IMR-90 (cell line): Measurements from ENCODE around the gene SH3RF1. TPM values are rescaled to one million over a fixed set of nuclear protein-coding genes. Genes with fewer than 3 reads are reported as not detected.

Source experiments
- ATAC-seq: fragments of 200-7000 bp; cut with Tn5 transposase; 2 replicates; pipeline ENCODE4 v1.9.1; 2020; ENCODE audit warnings: low read depth, mild to moderate bottlenecking, moderate library complexity
- BruUV-seq: library from RNA; stranded (reverse); fragments of 400-500 nt; replicated peaks from 2 replicates; lab custom pipeline; 2021; lab: Mats Ljungman, UMichigan
- CTCF ChIA-PET: fragments of 300-600 bp; formaldehyde crosslinking; extraction: SDS; loops from one replicate; lab custom pipeline; 2021; ENCODE audit warnings: antibody characterized with exemption; lab: Yijun Ruan, JAX
- POLR2A ChIA-PET: fragments of 300-600 bp; sonication (Branson Sonifier 250); formaldehyde crosslinking; loops from one replicate; lab custom pipeline; 2022; ENCODE audit warnings: antibody characterized with exemption; ENCODE audit not compliant: unreplicated experiment; lab: Charles Lee
- DNase-seq: peaks from one replicate; pipeline ENCODE4 v3.0.0; 2013
- H2AFZ ChIP-seq: replicated peaks from 2 replicates; pipeline ENCODE3; 2013; ENCODE audit warnings: low read length, mild to moderate bottlenecking; ENCODE audit not compliant: poor library complexity
- H2AK5ac ChIP-seq: 2 replicates; pipeline ENCODE4 v1.6.1; 2013; ENCODE audit warnings: low read depth, low read length, inconsistent platforms
- H2AK9ac ChIP-seq: replicated peaks from 2 replicates; pipeline ENCODE3; 2013; ENCODE audit warnings: mild to moderate bottlenecking, low read depth, low read length, moderate library complexity; ENCODE audit not compliant: poor library complexity
- H2BK120ac ChIP-seq: 2 replicates; pipeline ENCODE4 v1.6.1; 2013; ENCODE audit warnings: low read depth, low read length, inconsistent platforms
- H2BK15ac ChIP-seq: 3 replicates; pipeline ENCODE4 v1.6.1; 2013; ENCODE audit warnings: low read depth, low read length, inconsistent platforms
- H2BK20ac ChIP-seq: 2 replicates; pipeline ENCODE4 v1.6.1; 2013; ENCODE audit warnings: low read depth, mild to moderate bottlenecking, inconsistent platforms, low read length, moderate library complexity
- H2BK5ac ChIP-seq: 2 replicates; pipeline ENCODE4 v1.6.1; 2013; ENCODE audit warnings: mild to moderate bottlenecking, low read depth, low read length, inconsistent platforms; ENCODE audit not compliant: poor library complexity, severe bottlenecking
- H3K14ac ChIP-seq: replicated peaks from 2 replicates; pipeline ENCODE4 v1.6.1; 2013; ENCODE audit warnings: low read depth, low read length, inconsistent platforms
- H3K18ac ChIP-seq: 2 replicates; pipeline ENCODE4 v1.6.1; 2013; ENCODE audit warnings: low read depth, low read length, control low read depth
- H3K23ac ChIP-seq: 2 replicates; pipeline ENCODE4 v1.6.1; 2013; ENCODE audit warnings: low read depth, low read length, inconsistent platforms
- H3K27ac ChIP-seq: 2 replicates; pipeline ENCODE4 v1.5.1; 2013; ENCODE audit warnings: mild to moderate bottlenecking, control low read depth, low read length; ENCODE audit not compliant: insufficient read depth
- H3K27me3 ChIP-seq: 2 replicates; pipeline ENCODE4 v1.6.1; 2013; ENCODE audit warnings: low read length; ENCODE audit not compliant: control insufficient read depth, insufficient read depth
- H3K36me3 ChIP-seq: 2 replicates; pipeline ENCODE4 v1.6.1; 2013; ENCODE audit warnings: low read length, mixed read lengths; ENCODE audit not compliant: control insufficient read depth, insufficient read depth
- H3K4ac ChIP-seq: 2 replicates; pipeline ENCODE4 v1.6.1; 2013; ENCODE audit warnings: low read depth, low read length, inconsistent platforms
- H3K4me1 ChIP-seq: 2 replicates; pipeline ENCODE4 v1.6.1; 2013; ENCODE audit warnings: low read length, mixed read lengths; ENCODE audit not compliant: control insufficient read depth, insufficient read depth
- H3K4me2 ChIP-seq: 2 replicates; pipeline ENCODE4 v1.6.1; 2013; ENCODE audit warnings: low read depth, mild to moderate bottlenecking, control low read depth, low read length, moderate library complexity
- H3K4me3 ChIP-seq: 2 replicates; pipeline ENCODE4 v1.5.1; 2013; ENCODE audit warnings: low read depth, mild to moderate bottlenecking, control low read depth, low read length, moderate library complexity; ENCODE audit not compliant: insufficient read depth
- H3K56ac ChIP-seq: 2 replicates; pipeline ENCODE4 v1.6.1; 2013; ENCODE audit warnings: low read length, inconsistent platforms; ENCODE audit not compliant: insufficient read depth; ENCODE audit errors: extremely low read depth
- H3K79me1 ChIP-seq, 2 experiments: 2 replicates each; pipeline ENCODE4 v1.6.1; 2013; ENCODE audit warnings: low read length in 2 of 2, inconsistent platforms in 1 of 2, low read depth in 1 of 2
- H3K9ac ChIP-seq: 2 replicates; pipeline ENCODE4 v1.6.1; 2013; ENCODE audit warnings: low read depth, low read length, control low read depth
- H3K9me1 ChIP-seq: 2 replicates; pipeline ENCODE4 v1.6.1; 2013; ENCODE audit warnings: low read length, inconsistent platforms; ENCODE audit not compliant: insufficient read depth
- H3K9me3 ChIP-seq: 2 replicates; pipeline ENCODE4 v1.6.1; 2013; ENCODE audit warnings: low read length; ENCODE audit not compliant: control insufficient read depth, insufficient read depth
- H4K20me1 ChIP-seq: 2 replicates; pipeline ENCODE4 v1.6.1; 2013; ENCODE audit warnings: low read length, inconsistent platforms; ENCODE audit not compliant: insufficient read depth
- H4K5ac ChIP-seq: 2 replicates; pipeline ENCODE4 v1.6.1; 2013; ENCODE audit warnings: mild to moderate bottlenecking, low read depth, low read length, control low read depth
- H4K8ac ChIP-seq, 2 experiments: 2 replicates each; pipeline ENCODE4 v1.6.1; 2013; ENCODE audit warnings: low read depth in 2 of 2, low read length in 2 of 2, control low read depth in 1 of 2, inconsistent platforms in 1 of 2
- H4K91ac ChIP-seq: 2 replicates; pipeline ENCODE4 v1.6.1; 2013; ENCODE audit warnings: low read depth, low read length, inconsistent platforms; ENCODE audit not compliant: insufficient read depth
- BHLHE40 ChIP-seq: fragments of 150-350 bp; IDR thresholded peaks from 2 replicates; pipeline ENCODE4 v1.6.1; 2016; ENCODE audit warnings: mild to moderate bottlenecking, low read depth, low read length
- CEBPB ChIP-seq: IDR thresholded peaks from 2 replicates; pipeline ENCODE4 v1.6.1; 2012; ENCODE audit warnings: low read depth, low read length, improper control_type of control experiment
- CHD1 ChIP-seq: IDR thresholded peaks from 2 replicates; pipeline ENCODE4 v1.6.1; 2012; ENCODE audit warnings: low read depth, low read length, improper control_type of control experiment
- FOS ChIP-seq: fragments of 150-350 bp; IDR thresholded peaks from 2 replicates; pipeline ENCODE4 v1.6.1; 2016; ENCODE audit warnings: low read depth, low read length
- MAZ ChIP-seq: IDR thresholded peaks from 2 replicates; pipeline ENCODE4 v1.6.1; 2012; ENCODE audit warnings: low read depth, mild to moderate bottlenecking, low read length, improper control_type of control experiment, moderate library complexity, borderline replicate concordance
- MXI1 ChIP-seq: IDR thresholded peaks from 2 replicates; pipeline ENCODE4 v1.6.1; 2012; ENCODE audit warnings: low read depth, mild to moderate bottlenecking, low read length, moderate library complexity, borderline replicate concordance
- NFE2L2 ChIP-seq: fragments of 150-350 bp; IDR thresholded peaks from 2 replicates; pipeline ENCODE4 v1.6.1; 2016; ENCODE audit warnings: low read depth, mild to moderate bottlenecking, low read length
- RAD21 ChIP-seq: IDR thresholded peaks from 2 replicates; pipeline ENCODE4 v1.6.1; 2012; ENCODE audit warnings: low read length, improper control_type of control experiment
- RCOR1 ChIP-seq: IDR thresholded peaks from 2 replicates; pipeline ENCODE4 v1.6.1; 2012; ENCODE audit warnings: mild to moderate bottlenecking, low read length, improper control_type of control experiment; ENCODE audit not compliant: insufficient replicate concordance
- RFX5 ChIP-seq: IDR thresholded peaks from 2 replicates; pipeline ENCODE4 v1.8.0; 2012; ENCODE audit warnings: low read depth, mild to moderate bottlenecking, low read length, moderate library complexity
- SMC3 ChIP-seq: fragments of 150-350 bp; IDR thresholded peaks from 2 replicates; pipeline ENCODE4 v1.6.1; 2016; ENCODE audit warnings: low read depth, mild to moderate bottlenecking, antibody characterized with exemption, low read length, moderate library complexity
- WGBS, 2 experiments: methylation state at CpG; one replicate each; pipeline versions ENCODE4 v1.1.5 to v1.1.7; 2013; ENCODE audit warnings: missing lambda C conversion rate in 2 of 2; ENCODE audit not compliant: insufficient read length in 1 of 2; ENCODE audit errors: extremely low coverage in 2 of 2; 5-methylcytosine and 5-hydroxymethylcytosine counted together
- dilution Hi-C: fragments of 300-500 bp; cut with HindIII; formaldehyde crosslinking; loops from one replicate; pipeline ENCODE4 v1.14.3; 2018; ENCODE audit warnings: low sequenced_read_pairs; ENCODE audit not compliant: unreplicated experiment
- in situ Hi-C: fragments of 300-500 bp; cut with MboI; formaldehyde crosslinking; loops from 3 replicates; pipeline ENCODE4 v1.14.3; 2019; ENCODE audit warnings: low sequenced_read_pairs, inconsistent platforms, mixed read lengths
- intact Hi-C: fragments of 100-400 bp; cut with micrococcal nuclease; formaldehyde crosslinking; loops from 2 replicates; pipeline ENCODE4 v1.10.0; 2022
- polyA plus RNA-seq, 3 experiments: library from polyadenylated mRNA; depleted of rRNA; stranded (reverse); fragments of >200 nt; gene quantifications; 2 replicates each; pipeline ENCODE4 v1.2.3, GENCODE V29; 2012; ENCODE audit warnings: low replicate concordance in 1 of 3
- total RNA-seq: library from RNA; depleted of rRNA; stranded (reverse); fragments of >200 nt; gene quantifications from 2 replicates; pipeline ENCODE4 v1.2.3, GENCODE V29; 2012
- TF ChIP-seq, protein P1 (sequence below): fragments of 150-350 bp; IDR thresholded peaks from 2 replicates; pipeline ENCODE4 v1.6.1; 2016; ENCODE audit warnings: low read depth, mild to moderate bottlenecking, low read length, moderate library complexity, borderline replicate concordance
- TF ChIP-seq, protein P2 (sequence below): conservative IDR thresholded peaks from 2 replicates; pipeline ENCODE4 v1.5.1; 2012; ENCODE audit warnings: mild to moderate bottlenecking, low read depth, low read length, improper control_type of control experiment
- TF ChIP-seq, protein P3 (sequence below): fragments of 150-350 bp; IDR thresholded peaks from 2 replicates; pipeline ENCODE4 v1.6.1; 2017; ENCODE audit warnings: mild to moderate bottlenecking, antibody characterized with exemption, low read length, low read depth

SH3RF1 gene
- total and polyA plus RNA-seq, 2 of the 4 experiments (the other 2 are of a cell fraction): 22.0 to 29.8 TPM

DNA sequence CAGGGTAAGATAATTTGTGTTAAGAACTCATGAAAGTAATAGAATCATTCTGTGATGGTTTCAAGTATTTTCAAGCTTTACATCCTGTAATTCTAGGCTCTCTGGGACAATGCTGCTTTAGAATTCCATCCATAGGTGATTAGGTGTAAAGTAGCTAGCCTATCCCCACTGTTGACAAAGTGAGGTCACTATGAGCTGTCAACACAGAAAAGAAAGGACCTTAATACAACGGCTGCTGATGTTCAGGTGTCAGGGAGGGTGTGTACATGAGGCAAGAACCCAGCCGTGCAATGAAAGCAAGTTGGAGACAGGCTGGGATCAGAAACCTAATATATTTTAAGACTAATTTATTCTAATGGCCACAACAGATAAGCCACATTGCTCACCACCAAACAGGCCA is 36.8 kb upstream of the SH3RF1 start:
- Histone ChIP-seq H3K18ac (no peak overlapping the region), H3K79me1 (no peaks in the 10 kb centered on the region; a peak in 1 of 4 replicates), H3K4me3 (no peak overlapping the region), H2AK9ac (no peak overlapping the region), H2BK5ac (no peak overlapping the region), H3K9ac (no peak overlapping the region), H3K14ac (no peak overlapping the region), H3K27ac (no peak overlapping the region), H4K5ac (no peak overlapping the region), H3K27me3 (no peaks in the 10 kb centered on the region), H3K56ac (no peak overlapping the region), H3K23ac (no peak overlapping the region), H4K91ac (no peak overlapping the region), H2BK120ac (no peak overlapping the region), H2AFZ (no peak overlapping the region), H3K9me1 (peaks cover 7% of the 10 kb centered on the region), H3K4me1 (0 out of 2 replicates have a peak, but pooled peaks cover 6% of the 10 kb centered on the region), H3K4me2 (no peak overlapping the region), H4K8ac (no peak overlapping the region), H2BK20ac (no peak overlapping the region), H3K4ac (no peak overlapping the region), H2BK15ac (no peak overlapping the region), H2AK5ac (no peak overlapping the region), H4K20me1 (no peaks in the 10 kb centered on the region), H3K36me3 (no peaks in the 10 kb centered on the region), H3K9me3 (no peaks in the 10 kb centered on the region)
- in situ Hi-C loops: no loop called here
- no peak for ATAC-seq
- DNase-seq: no peak
- dilution Hi-C loops: no loop called here
- TF ChIP-seq MAZ (no peak), RFX5 (no peak), CHD1 (no peak), SMC3 (no peak), NFE2L2 (no peak), FOS (no peak), RAD21 (no peak), MXI1 (no peak), BHLHE40 (no peak), RCOR1 (no peak), CEBPB (no peak)
- TF ChIP-seq, protein P1, sequence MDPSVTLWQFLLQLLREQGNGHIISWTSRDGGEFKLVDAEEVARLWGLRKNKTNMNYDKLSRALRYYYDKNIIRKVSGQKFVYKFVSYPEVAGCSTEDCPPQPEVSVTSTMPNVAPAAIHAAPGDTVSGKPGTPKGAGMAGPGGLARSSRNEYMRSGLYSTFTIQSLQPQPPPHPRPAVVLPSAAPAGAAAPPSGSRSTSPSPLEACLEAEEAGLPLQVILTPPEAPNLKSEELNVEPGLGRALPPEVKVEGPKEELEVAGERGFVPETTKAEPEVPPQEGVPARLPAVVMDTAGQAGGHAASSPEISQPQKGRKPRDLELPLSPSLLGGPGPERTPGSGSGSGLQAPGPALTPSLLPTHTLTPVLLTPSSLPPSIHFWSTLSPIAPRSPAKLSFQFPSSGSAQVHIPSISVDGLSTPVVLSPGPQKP: no peak
- TF ChIP-seq, protein P2, sequence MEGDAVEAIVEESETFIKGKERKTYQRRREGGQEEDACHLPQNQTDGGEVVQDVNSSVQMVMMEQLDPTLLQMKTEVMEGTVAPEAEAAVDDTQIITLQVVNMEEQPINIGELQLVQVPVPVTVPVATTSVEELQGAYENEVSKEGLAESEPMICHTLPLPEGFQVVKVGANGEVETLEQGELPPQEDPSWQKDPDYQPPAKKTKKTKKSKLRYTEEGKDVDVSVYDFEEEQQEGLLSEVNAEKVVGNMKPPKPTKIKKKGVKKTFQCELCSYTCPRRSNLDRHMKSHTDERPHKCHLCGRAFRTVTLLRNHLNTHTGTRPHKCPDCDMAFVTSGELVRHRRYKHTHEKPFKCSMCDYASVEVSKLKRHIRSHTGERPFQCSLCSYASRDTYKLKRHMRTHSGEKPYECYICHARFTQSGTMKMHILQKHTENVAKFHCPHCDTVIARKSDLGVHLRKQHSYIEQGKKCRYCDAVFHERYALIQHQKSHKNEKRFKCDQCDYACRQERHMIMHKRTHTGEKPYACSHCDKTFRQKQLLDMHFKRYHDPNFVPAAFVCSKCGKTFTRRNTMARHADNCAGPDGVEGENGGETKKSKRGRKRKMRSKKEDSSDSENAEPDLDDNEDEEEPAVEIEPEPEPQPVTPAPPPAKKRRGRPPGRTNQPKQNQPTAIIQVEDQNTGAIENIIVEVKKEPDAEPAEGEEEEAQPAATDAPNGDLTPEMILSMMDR: no peak
- TF ChIP-seq, protein P3, sequence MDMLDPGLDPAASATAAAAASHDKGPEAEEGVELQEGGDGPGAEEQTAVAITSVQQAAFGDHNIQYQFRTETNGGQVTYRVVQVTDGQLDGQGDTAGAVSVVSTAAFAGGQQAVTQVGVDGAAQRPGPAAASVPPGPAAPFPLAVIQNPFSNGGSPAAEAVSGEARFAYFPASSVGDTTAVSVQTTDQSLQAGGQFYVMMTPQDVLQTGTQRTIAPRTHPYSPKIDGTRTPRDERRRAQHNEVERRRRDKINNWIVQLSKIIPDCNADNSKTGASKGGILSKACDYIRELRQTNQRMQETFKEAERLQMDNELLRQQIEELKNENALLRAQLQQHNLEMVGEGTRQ: no peak
- BruUV-seq: no TSS peak
- CTCF ChIA-PET: interaction anchor here (1.1 kb wide), 1 partner anchor 35 kb away, joined by 3 read pairs; no protein-coding TSS in a partner anchor
- intact Hi-C loops: no loop called here
- no CpG with 5 or more reads among the region's 2 CpGs for WGBS, 2 experiments
- POLR2A ChIA-PET: no interaction called here
